Measurements from ENCODE around the gene AK9. TPM values are rescaled to one million over a fixed set of nuclear protein-coding genes. Genes with fewer than 3 reads are reported as not detected.

Gene AK9
- total and polyA plus RNA-seq, 10 of the 15 experiments (the other 5 are each of a cell fraction or from before 2014, with no cell fraction given), result 2.1 to 7.4 (median 4.2) TPM

GRCh38 chr6:109625199-109625598, 65.8 kb downstream of the AK9 start (continued):
- TF ChIP-seq CUX1 (IDR thresholded peaks at IDR 0.05; ENCODE audit: insufficient replicate concordance, low read depth, low read length), result no peak
- no peak for TF ChIP-seq GABPA (IDR thresholded peaks at IDR 0.05; ENCODE audit: low read depth)
- no peak for TF ChIP-seq JUND (IDR thresholded peaks at IDR 0.05; ENCODE audit: low read depth, low read length)
- no peak for TF ChIP-seq NKRF (conservative IDR thresholded peaks at IDR 0.05)
- TF ChIP-seq SMAD5 (IDR thresholded peaks at IDR 0.05; ENCODE audit: low read depth), result no peak

GRCh38 chr6:109623288-109623687, 67.7 kb downstream of the AK9 start:
- no peaks in the 10 kb centered on the region for H4K20me1 ChIP-seq (ENCODE audit: control insufficient read depth, insufficient read depth)
- H3K9ac ChIP-seq (ENCODE audit: control insufficient read depth, insufficient read depth, low read length), result no peak overlapping the region
- no TSS peak for BruUV-seq (replicated peaks)
- FAIRE-seq (no peak), ATAC-seq (no peak), DNase-seq (ENCODE audit: low read depth, low spot score) (no peak)
- ChIA-PET POLR2A (no interaction called here), CTCF (no interaction called here), RAD21 (ENCODE audit: unreplicated experiment) (no interaction called here), SMC1A (ENCODE audit: uncharacterized antibody, unreplicated experiment) (interaction anchor here (1.2 to 1.9 kb wide), 2 partner anchors 14 to 23 kb away, joined by 4 to 5 read pairs; no protein-coding TSS in a partner anchor)
- no peaks in the 10 kb centered on the region for H3K36me3 ChIP-seq (ENCODE audit: control insufficient read depth in 2 of 2, insufficient read depth in 2 of 2, low read length in 1 of 2)
- no peak overlapping the region for H3K4me3 ChIP-seq
- no peaks in the 10 kb centered on the region for H3K79me2 ChIP-seq (ENCODE audit: control insufficient read depth, insufficient read depth, low read length)
- in situ Hi-C loops (cut with MboI) (no loop called here), intact Hi-C loops (cut with micrococcal nuclease; ENCODE audit: unreplicated experiment) (no loop called here)
- WGBS (ENCODE audit: insufficient coverage, insufficient replicate concordance, low lambda C conversion rate, missing lambda C conversion rate), result 93% methylated on average over 3 of the region's 3 CpGs
- no peak overlapping the region for H2AFZ ChIP-seq (ENCODE audit: control insufficient read depth, low read depth, low read length)
- H3K9me3 ChIP-seq (replicated peaks; ENCODE audit: control insufficient read depth, insufficient read depth, low read length), result no peaks in the 10 kb centered on the region
- no peaks in the 10 kb centered on the region for H3K27me3 ChIP-seq (replicated peaks in 1 of 2; ENCODE audit: control insufficient read depth in 2 of 2, insufficient read depth in 2 of 2, low read length in 1 of 2)
- H3K4me1 ChIP-seq (ENCODE audit: control insufficient read depth, insufficient read depth, low read length), result no peaks in the 10 kb centered on the region
- no peak overlapping the region for H3K27ac ChIP-seq (ENCODE audit: control insufficient read depth, insufficient read depth)
- H3K4me2 ChIP-seq (ENCODE audit: control insufficient read depth, insufficient read depth), result no peak overlapping the region
- no peak for TF ChIP-seq SP1 (IDR thresholded peaks at IDR 0.05; ENCODE audit: low read depth, low read length)
- no peak for TF ChIP-seq NFYA (IDR thresholded peaks at IDR 0.05; ENCODE audit: borderline replicate concordance, low read depth, low read length)
- TF ChIP-seq ZNF24 (IDR thresholded peaks at IDR 0.05), result no peak
- TF ChIP-seq BRCA1 (IDR thresholded peaks at IDR 0.05; ENCODE audit: low read depth, low read length), result no peak
- no peak for TF ChIP-seq ZBED1 (IDR thresholded peaks at IDR 0.05; ENCODE audit: borderline replicate concordance)
- no peak for TF ChIP-seq MEF2B (IDR thresholded peaks at IDR 0.05; ENCODE audit: partially characterized antibody, poor library complexity, severe bottlenecking)
- no peak for TF ChIP-seq PAX8 (IDR thresholded peaks at IDR 0.05)
- TF ChIP-seq STAT3 (IDR thresholded peaks at IDR 0.05; ENCODE audit: low read depth, low read length), result no peak
- TF ChIP-seq HDGF (IDR thresholded peaks at IDR 0.05), result no peak

Measured in GM12878 (cell line).